NCI-H1694 (cell line): ENCODE data around the gene LYPD6B.

Source experiments
- DNase-seq: peaks from one replicate; lab custom pipeline; 2025; lab: John Stamatoyannopoulos, UW

The LYPD6B gene

GRCh38 chr2:149038442-149039212 lies at the start of gene LYPD6B:
LYPD6B (plus strand) TSS chr2:149038699; CDS start chr2:149130949, 92,250 bp downstream.
- DNase-seq = no peak

GRCh38 chr2:148989882-148990493 lies 48.5 kb upstream of the LYPD6B start:
- peak; percentile 75 for DNase-seq

- no peak for DNase-seq
These were observed 47.5 kb upstream of the LYPD6B start for GRCh38 chr2:148990968-148991367.

- DNase-seq = no peak
These were observed 46.1 kb upstream of the LYPD6B start for GRCh38 chr2:148992448-148992847.

GRCh38 chr2:148993351-148993750 lies 45.1 kb upstream of the LYPD6B start:
- no peak for DNase-seq

GRCh38 chr2:148994341-148994740 lies 44.2 kb upstream of the LYPD6B start:
- no peak for DNase-seq

- DNase-seq = no peak
These were observed 41.7 kb upstream of the LYPD6B start for GRCh38 chr2:148996805-148997204.

GRCh38 chr2:148998165-148998830 lies 40.2 kb upstream of the LYPD6B start:
- peak; percentile 84 for DNase-seq

GRCh38 chr2:148998831-148999200 lies 39.7 kb upstream of the LYPD6B start:
- DNase-seq = no peak

GRCh38 chr2:148999451-148999921 lies 39.0 kb upstream of the LYPD6B start:
- DNase-seq = no peak

- DNase-seq = no peak
These were observed 38.2 kb upstream of the LYPD6B start for GRCh38 chr2:149000158-149000938.

GRCh38 chr2:149001496-149001895 lies 37.0 kb upstream of the LYPD6B start:
- DNase-seq = no peak

- DNase-seq = no peak
These were observed 36.1 kb upstream of the LYPD6B start for GRCh38 chr2:149002378-149002890.

GRCh38 chr2:149002891-149003740 lies 35.4 kb upstream of the LYPD6B start:
- no peak for DNase-seq

GRCh38 chr2:149004836-149005235 lies 33.7 kb upstream of the LYPD6B start:
- no peak for DNase-seq

- no peak for DNase-seq
These were observed 32.9 kb upstream of the LYPD6B start for GRCh38 chr2:149005471-149006077.

- DNase-seq = no peak
These were observed 31.5 kb upstream of the LYPD6B start for GRCh38 chr2:149006883-149007543.

- no peak for DNase-seq
These were observed 30.1 kb upstream of the LYPD6B start for GRCh38 chr2:149008381-149008780.

GRCh38 chr2:149009576-149010461 lies 28.7 kb upstream of the LYPD6B start:
- DNase-seq = no peak
